HG03354 (cell line): ENCODE measurements around the gene MNX1.

Experiments used
- ATAC-seq: cut with Tn5 transposase; IDR thresholded peaks from one replicate; pipeline ENCODE4 v1.9.1; 2021; ENCODE audit warnings: mild to moderate bottlenecking; ENCODE audit not compliant: unreplicated experiment, poor library complexity, severe bottlenecking

MNX1 gene

DNA sequence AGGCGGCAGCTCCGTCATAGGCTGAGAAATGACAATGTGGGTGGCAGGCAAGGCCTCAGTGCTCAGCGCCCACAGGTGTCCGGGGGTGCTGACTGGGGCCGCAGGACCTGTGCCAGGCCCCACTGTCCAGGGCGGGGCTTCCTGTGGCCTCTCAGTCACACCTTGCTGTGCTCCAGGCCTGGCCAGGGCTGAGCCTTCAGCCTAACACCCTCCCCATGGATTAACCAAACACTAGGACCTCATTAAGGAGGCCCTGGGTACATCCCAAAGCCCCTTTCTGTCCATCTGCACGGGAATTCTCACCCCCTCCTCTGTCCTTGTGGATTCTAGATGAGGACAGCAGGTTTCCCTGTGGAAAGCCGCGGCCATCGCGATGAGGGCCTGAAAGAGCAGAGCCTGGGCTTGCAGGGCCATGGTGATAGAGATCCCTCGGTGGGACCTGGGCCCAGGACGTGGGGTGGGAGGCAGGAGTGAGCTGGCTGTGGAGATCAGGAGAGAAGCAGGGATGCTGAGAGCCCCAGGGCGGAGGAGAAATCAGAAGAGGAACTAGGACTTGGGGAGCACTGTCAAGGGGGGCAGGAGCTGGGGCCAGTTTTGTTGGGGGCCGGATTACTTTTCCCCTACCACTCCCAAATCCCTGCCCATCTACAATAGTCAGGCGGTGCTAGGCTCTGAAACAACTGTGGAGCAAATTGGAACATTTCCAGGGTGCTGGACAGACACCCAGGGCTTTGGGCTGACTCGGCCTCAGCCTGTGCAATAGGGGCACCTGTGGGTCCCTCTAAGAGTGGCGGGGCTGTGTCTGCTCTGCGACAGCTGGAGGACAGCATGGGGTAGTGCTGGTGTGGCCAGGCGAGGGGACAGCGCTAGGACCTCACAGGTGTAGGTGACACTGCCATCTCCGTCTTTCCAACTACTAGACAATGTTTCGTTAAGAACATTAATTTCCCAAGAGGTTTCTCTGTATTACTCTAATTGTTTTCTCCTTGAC, 23.3 kb upstream of the MNX1 start:
- ATAC-seq = no peak

DNA sequence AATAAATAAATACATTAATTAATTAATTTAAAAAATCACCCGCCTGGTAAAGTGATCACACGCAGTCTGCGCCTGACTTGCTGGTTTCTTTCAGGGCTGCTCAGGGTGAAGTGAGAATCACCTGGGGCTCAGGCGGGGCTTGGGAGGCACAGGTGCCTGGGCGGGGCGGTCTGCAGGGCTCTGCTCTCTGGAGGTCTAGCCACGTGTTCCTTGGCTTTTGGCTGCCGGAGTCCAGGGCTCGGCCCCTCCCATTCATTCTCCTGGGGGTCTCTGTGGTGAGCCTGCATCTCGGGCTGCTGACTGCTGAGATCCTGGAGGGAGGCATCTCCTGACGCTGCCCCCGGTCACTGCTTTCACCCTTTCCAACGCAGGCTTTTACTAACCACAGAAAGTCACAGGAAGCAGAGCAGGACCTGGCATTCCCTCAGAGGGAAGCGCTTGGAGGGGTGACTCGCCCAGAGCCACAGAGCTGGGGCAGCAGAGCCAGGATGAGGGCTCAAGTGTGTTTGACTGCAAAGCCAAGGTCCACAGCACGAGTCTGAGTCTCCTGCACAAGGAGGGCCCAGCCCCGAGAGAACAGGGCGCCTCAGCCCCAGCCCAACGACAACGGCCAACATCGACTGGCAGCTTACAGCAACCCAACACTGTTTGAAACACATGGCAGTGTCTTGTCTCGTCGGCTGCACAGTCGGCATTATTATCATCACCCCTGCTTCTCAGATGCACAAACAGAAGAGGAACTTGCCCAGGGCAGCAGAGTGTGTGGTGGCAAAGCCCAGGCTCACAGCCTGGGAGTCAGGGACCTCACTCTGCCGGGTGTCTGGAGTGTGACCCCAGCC, 22.4 kb upstream of the MNX1 start:
- no peak for ATAC-seq

DNA sequence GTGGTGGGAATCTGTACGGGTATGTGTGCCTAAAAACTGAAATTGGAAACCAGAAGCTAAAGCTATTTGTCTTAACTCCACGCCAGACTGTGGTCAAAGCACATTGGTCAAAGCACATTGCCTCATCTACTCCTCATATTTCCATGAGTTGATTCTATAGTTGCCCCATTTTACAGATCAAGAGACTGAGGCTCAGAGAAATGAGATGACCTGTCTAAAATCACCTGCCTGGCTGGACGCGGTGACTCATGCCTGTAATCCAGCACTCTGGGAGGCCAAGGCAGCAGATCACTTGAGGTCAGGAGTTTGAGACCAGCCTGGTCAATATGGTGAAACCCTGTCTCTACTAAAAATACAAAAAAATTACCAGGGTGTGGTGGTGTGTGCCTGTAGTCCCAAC, 21.7 kb upstream of the MNX1 start:
- no peak for ATAC-seq

DNA sequence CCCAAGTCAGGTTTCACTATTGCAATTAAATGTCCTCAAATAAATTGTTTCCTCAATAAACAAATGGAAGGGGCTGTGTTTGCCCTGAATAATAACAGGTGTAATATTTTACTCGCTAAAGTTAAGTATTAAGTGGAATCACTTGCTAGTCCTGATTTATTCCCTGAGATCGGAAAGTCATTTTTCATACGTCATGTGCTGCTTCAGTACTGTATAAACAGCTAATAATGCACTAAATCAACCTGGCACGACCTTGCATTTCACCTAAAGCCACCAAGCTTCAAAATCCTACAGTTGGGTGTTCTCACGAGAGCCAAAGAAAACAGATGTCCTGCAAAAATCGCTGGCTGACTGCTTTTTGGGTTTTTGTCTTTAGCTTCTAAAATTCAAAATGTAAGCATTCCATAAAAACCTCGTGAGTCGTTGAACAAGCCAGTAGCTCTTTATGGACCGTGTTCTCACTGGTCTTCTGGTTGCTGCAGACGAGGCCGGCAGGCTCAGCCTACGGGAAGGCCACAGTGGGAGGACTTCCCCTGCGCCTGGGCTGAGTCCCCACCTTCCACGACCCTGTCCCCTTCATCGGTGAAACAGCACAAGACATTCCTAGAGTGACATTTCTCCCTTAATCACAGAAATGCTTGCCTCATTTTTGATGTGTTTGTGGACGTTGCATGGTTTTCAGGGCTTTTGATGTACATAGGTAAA, 17.9 kb upstream of the MNX1 start:
- no peak for ATAC-seq

DNA sequence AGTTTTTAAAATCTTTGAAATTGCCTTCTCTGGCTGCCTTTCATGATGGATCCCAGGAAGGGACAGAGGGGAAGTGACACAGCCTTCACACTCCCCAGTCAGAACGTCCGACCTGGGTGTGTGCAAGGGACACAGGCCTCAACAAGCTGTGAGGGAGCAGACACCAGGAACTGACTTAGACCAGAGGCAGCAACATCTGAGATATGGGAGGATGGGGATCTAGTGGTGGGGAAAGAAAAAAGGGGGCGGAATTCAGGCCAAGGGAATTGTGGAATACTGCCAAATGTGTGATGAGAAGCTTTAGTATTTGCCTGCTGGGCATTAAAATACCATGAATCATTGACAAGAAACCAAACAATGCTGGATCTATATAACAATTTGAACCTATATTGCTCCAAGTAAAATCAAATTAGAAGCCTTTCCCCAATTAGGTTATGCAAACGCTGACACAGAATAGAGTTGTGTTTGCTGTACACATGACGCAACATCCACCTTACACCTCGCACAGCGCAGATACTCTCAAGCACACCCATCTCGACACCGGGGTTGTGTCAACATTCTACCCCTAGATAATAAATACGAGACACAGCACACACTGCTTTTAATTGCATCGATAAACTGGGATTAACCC, 17.2 kb upstream of the MNX1 start:
- no peak for ATAC-seq

DNA sequence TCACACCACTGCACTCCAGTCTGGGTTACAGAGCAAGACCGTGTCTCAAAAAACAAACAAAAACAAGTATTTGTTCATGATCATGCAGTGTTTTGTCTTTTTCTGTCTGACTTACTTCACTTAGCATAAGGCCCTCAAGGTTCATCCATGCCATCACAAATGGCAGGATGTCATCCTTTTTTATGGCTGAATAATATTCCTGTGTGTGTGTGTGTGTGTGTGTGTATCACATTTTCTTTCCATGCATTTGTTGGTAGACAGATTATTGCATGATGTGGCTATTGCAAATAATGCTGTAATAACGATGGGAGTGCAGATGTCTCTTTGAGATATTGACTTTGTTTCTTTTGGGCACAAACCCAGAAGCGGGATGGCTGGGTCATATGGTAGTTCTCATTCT, 14.3 kb upstream of the MNX1 start:
- no peak for ATAC-seq

DNA sequence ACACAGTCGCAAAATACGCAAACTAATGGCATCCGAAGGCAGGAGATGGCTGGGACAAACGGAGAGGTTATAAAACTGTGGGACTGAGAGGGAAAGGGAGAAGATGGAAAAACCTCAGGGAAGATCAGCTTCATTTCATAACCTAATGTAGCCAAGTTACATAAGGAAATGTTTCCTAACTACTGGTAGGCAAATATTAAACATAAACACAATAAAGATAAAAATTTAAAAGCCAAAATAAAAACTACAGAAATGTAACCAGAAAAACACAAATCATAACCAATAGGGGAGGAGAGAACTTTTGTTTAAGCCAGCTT, 13.1 kb upstream of the MNX1 start:
- ATAC-seq = no peak

DNA sequence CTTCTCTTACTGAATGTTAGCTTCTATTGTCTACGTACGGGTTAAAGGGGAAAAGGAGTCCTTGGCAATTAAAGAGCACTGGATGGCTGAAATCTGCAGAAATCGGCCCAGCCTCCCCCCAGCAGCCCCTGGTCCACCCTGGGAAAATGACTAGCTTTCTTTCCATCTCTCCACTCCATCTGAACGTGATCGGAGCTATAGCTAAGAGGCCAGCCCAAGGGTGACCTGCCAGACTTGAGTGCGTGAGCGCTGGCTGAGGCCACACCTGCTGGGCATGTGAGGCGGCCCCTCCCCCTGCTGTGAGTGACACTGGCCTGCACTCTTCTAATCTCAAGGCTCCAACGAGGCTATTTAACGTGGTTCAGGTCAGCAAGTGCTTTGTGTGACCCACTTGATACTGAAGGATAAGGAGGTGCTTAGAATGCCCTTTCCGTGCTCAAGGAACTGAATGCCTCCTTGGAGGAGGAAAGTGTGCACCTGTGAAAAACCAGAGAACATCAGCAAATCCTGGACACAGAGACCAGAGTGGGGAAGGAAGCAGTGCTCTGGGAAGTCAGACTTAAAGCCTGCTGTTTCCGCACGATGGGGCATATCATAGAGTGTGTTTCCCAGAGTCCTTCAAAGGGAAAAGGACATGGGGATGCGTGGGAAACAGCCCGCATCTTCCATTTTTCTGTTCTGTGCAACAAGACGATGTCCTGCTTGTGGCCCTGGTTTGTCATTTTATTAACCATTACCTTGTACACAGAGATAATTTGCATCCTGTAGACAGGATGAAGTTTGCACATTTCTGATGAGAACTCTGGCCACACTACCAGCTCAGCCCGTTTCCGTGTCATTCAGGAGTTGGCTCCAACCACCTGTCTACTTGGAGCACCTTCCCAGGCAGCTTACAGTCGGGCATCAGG, 12.5 kb upstream of the MNX1 start:
- ATAC-seq = peak; percentile 56

DNA sequence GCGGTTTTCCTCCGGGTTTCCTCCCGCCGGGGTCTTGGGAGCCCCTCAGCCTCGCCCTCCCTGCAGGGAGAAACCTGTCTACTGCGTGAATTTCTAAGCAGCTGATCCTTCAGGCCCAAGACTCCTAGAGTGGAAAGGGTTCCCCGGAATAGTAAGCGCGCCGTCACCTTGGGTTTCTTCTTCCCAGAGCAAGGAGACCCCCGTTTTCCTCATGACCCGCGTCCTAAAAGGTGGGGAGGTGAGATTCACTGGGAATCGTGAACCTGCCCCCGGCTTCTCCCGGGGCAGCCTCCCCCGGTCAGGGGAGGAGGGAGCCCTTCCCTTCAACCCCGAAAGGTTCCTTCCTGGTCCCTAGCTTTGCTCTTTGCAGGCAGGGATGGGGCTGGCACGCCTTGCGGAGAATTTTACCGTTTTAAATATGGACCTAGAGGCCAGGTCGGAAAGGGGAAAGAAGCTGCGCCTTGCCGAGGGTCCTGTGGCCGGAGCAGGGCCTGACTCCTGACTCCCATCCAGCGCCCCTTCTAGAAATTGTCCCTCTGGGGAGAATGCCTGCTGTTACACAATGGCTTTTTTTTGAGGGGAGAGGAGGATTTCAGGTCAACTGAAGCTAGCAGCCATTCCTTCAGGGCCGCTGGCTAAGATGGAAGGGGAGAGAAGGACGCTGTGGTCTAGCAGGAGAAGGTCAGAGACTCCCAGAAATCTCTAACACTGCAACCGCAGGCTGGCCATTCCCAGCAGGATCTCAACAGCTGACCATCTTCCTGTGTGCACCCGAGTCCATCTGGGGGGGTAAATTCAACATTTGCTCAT, 11.6 kb upstream of the MNX1 start:
- no peak for ATAC-seq

DNA sequence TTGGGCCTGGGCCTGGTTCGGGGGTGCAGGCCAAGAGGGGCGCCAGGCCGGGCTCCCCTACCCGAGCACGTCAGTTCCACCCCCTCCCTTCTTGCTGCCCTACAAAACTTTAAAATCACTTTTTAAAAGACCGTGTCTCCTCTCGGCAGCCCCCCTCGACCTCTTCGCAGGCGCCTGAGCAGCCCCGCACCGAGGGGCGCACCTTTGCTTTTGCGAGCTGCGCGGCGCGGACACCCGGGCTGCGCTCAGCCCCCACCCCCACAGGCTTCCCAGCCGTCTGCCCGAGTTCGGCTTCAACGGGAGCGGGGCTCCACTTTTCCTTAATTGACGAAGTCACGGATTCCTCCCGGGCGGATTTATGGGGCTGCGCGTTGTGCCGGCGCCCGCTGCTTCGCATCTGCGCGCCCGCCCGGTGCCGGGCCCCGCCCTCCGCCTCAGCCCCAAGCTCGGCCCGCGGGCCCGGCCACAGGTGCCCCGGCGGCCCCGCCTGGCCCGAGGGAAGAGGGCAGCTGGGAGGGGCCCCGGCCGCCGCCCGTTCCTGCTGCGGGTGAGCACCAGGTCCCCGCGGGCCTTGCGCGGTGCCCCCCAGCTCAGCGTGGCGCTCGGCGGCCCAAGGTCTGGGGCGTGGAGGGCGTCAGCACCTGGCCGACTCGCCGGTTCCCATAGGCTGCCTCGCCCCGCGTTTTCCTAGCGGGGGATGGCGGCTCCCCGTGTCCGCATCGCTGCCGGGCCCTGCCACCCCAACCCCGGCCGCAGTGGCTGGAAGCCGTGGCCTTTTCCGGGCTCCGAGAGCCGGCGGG, 10.8 kb upstream of the MNX1 start:
- ATAC-seq = no peak

DNA sequence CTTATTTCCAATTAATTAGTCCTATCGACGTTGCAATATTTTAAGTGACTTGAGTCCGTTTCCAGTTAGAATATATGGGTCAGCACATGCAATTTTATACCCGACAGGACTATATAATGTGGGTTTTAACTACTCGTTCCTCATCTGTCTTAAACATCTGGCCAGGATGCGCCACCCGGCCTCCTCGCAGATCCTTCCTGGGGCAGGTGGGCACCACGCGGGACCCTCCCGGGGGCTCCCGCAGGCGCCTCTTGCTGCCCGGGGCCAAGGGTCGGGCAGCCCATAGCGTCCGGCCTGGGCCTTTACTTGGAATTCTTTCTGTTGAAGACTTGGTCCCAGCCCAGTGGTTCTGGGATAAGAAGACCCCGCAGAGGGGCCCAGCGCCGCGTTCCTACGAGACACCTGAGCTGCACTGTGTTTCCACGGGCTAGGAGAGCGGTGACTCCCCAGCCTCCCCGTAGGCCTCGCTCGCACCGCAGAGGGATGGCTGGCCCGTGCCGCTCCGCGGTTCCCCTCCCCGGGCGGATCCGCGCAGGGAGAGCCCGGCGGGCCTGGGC, 10.1 kb upstream of the MNX1 start:
- no peak for ATAC-seq

DNA sequence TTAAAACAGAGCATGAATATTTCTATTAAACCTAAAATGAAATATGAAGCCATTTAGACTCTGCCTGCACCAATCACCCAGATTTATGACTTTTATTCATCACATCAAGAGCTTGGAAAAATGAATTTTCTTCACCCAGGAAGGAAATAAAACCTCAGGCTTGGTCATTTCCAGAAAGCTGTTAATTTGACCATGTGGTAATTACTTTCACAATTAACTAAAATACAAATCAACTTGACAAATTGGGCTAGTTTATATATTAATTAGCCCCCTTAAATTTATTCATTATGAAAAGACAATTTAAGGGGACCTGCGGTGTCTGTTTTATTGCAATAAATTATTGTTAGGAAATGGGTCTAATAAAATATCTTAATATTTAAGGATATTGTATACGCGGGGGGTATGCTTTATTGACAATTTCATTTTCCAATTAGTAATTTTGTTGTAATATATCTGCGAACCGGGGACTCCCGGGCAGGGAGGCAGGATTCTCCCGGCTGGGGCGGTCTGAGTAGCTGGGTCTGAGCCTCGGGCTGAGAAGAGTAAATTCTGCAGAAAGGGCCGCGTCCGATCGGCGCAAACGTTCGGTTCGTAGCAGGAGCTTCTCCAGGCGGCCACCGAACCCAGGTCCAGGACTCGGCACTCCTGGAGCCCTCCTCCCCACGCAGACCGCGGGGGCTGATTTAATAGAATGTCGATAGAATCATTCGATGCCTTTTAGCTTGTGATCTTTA, 9.4 kb upstream of the MNX1 start:
- no peak for ATAC-seq

DNA sequence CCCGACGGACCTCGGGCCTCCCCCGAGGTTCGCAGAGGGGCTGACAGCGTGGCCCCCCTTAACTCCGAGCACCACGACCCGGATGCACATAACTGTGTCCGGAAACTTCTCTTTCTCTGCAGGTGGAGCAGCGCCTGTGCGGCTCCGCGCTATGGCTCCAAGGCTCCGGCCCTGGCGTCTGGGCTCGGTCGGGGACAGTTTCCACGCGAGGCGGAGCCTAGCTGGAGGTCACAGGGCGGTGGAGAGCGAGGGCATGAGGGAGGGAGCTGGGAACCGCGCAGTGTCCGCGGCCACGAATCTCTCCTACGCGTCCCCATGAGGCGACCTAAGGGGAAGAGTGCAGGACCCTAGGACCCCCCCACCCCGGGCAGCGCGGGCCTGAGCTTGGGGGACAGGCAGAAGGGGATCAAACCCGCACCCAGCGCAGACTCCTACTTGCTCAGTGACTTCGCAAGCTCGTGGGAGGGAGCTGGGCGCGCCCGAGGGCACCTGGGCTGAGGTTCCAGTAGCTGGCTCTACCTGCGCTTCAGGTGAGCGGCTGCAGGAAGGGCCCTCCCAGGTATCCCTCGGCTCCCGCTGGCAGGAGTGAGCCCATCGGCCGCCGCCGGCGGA, 8.6 kb upstream of the MNX1 start:
- peak; percentile 22 for ATAC-seq

DNA sequence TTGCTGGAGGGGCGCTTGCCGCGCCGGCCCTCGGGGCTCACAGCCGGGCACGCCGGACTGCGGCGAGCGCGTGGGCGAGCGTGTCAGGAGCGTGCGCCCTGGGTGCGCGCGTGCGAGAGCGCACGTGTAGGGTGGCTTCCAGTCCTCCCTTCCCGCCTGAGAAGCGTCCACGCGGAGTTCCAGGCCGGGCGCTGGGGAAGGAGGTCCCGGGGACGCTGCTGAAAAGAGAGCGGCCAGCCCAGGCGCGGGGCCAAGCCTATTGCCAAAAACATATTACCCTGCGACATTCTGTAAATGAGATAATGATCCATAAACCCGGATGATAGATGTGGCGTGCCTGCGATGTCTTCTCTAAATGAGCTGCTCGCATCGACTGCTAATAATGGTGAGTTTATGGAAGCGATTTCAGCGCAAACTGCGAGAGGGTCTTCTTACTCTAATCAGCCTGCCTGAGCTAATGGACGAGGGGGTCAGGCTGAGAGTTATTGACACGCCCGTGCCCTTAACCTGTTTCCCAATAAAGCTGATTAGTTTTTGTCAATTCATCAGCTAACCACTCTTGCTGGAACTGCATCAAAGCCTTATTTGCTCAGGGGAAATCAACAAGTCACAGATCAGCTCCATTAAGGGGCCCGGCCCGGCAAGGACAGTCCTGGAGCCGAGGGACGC, 8.0 kb upstream of the MNX1 start:
- no peak for ATAC-seq

DNA sequence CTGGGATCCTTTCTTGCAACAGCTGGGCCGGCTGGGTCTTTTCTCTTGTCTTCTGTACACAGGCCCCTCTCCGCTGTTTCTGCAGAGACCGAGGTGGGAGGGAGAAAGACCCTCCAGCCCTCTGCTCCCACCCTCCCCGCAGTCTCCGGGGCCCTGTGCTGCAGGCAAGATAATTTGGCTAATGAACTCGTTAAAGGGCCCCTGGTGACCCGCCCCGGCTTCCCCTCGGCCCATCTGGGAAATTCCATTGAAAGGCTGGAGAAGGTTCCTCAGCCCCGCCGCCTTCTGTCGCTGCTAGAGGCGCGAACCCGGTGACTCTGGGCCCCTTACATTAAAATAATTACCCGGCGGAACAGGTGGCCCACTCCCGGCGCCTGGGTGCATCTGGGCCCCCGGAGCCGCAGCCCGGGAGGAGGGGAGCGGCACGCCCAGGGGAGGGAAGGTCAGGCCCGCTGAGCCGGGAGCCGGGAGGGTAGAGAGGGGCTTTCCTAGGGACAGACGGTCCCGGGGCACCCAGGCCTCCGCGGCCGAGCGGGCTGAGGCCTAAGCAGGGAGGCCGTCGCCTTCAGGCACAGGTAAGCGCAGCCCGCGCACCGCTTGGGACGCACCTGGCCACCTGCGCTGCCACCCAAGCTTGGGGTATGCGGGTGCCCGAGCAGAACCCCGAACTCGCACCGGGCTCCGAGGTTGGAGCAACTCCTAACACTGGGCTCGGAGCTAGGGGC, 7.3 kb upstream of the MNX1 start:
- no peak for ATAC-seq
